PFSK-1 (cell line): ENCODE data around the gene NFE2L2.

Experiments used
- FOXP2 ChIP-seq: optimal IDR thresholded peaks from 2 replicates; pipeline ENCODE3; 2011; ENCODE audit warnings: borderline replicate concordance, control low read depth, inconsistent platforms; ENCODE audit not compliant: insufficient read depth; ENCODE audit errors: extremely low read length, extremely low read depth
- POLR2AphosphoS5 ChIP-seq: IDR thresholded peaks from 2 replicates; pipeline ENCODE4 v1.6.1; 2012; ENCODE audit warnings: low read depth, mild to moderate bottlenecking, control low read depth, low read length, moderate library complexity
- SIN3A ChIP-seq: IDR thresholded peaks from 2 replicates; pipeline ENCODE4 v1.6.1; 2012; ENCODE audit warnings: mild to moderate bottlenecking, low read length, moderate library complexity, borderline replicate concordance; ENCODE audit not compliant: insufficient read depth
- TAF1 ChIP-seq: IDR thresholded peaks from 2 replicates; pipeline ENCODE4 v1.6.1; 2012; ENCODE audit warnings: low read length, control low read depth, borderline replicate concordance; ENCODE audit not compliant: insufficient read depth
- TF ChIP-seq, protein P1 (sequence below), 2 experiments: IDR thresholded peaks; 2 replicates each; pipeline versions ENCODE4 v1.6.1 to v1.8.0; 2011 to 2012; ENCODE audit warnings: low read depth in 2 of 2, low read length in 2 of 2, control low read depth in 1 of 2, inconsistent platforms in 1 of 2, mild to moderate bottlenecking in 1 of 2, moderate library complexity in 1 of 2; ENCODE audit not compliant: insufficient read depth in 1 of 2

NFE2L2 gene

DNA sequence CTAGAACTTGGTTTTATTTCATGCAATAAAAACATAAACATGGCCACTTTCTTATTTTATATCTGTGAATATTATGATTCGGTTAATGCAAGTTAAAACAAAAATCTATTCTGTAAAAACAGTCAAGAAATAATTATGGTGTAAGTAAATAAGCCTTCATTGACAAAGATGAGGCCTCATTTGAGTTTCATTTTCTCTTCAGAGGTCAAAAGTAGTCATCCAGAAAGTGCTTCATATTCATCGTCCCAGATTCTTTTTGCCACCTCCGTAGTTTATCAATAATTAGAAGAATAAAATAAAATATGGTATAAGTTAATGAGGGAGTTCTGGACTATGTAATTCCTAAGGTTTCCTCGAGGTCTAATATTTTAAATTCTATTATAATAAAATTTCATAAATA, 71.3 kb downstream of the NFE2L2 start:
- TF ChIP-seq, protein P1, sequence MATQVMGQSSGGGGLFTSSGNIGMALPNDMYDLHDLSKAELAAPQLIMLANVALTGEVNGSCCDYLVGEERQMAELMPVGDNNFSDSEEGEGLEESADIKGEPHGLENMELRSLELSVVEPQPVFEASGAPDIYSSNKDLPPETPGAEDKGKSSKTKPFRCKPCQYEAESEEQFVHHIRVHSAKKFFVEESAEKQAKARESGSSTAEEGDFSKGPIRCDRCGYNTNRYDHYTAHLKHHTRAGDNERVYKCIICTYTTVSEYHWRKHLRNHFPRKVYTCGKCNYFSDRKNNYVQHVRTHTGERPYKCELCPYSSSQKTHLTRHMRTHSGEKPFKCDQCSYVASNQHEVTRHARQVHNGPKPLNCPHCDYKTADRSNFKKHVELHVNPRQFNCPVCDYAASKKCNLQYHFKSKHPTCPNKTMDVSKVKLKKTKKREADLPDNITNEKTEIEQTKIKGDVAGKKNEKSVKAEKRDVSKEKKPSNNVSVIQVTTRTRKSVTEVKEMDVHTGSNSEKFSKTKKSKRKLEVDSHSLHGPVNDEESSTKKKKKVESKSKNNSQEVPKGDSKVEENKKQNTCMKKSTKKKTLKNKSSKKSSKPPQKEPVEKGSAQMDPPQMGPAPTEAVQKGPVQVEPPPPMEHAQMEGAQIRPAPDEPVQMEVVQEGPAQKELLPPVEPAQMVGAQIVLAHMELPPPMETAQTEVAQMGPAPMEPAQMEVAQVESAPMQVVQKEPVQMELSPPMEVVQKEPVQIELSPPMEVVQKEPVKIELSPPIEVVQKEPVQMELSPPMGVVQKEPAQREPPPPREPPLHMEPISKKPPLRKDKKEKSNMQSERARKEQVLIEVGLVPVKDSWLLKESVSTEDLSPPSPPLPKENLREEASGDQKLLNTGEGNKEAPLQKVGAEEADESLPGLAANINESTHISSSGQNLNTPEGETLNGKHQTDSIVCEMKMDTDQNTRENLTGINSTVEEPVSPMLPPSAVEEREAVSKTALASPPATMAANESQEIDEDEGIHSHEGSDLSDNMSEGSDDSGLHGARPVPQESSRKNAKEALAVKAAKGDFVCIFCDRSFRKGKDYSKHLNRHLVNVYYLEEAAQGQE (IDR thresholded peaks at IDR 0.05; ENCODE audit: insufficient read depth in 1 of 2, low read depth in 2 of 2, low read length in 2 of 2): no peak

DNA sequence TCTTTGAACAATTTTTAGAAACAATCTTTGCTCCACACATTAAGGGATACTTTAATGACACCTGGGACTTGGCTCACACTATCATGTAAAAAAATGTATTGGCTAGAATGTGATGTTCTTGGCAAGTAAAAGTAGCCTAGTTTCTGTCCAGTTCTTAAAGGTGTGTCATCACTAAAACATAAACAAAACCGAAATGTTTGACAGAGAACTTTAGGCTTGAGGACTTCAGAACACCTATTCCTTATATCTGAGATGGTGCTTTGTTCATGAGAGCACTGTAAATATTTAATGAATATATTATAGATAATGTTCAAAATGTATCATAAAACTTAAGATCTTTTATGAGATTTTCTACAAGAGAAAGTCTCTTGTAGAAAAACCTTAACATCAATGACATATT, 71.7 kb downstream of the NFE2L2 start:
- TF ChIP-seq TAF1 (no peak), POLR2AphosphoS5 (no peak), SIN3A (no peak), FOXP2 (no peak)
- TF ChIP-seq, protein P1 (IDR thresholded peaks at IDR 0.05; ENCODE audit: insufficient read depth in 1 of 2, low read depth in 2 of 2, low read length in 2 of 2): no peak

DNA sequence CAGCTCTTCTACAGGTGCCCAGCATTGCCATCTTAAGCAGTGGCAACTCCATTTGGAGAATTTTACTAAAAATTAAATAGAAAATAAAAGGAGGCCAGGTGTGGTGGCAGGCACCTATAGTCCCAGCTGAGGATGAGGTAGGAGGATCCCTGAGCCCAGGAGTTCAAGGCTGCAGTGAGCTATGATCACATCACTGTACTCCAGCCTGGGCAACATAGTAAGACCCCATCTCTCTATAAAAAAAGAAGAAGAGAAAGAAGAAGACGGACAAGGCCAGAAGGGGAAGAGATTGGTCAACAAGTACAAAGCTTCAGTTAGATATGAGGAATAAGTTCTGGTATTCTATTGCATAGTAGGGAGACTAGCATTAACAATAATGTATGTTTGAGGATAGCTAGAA, 73.6 kb downstream of the NFE2L2 start:
- TF ChIP-seq SIN3A (no peak), TAF1 (no peak), FOXP2 (no peak), POLR2AphosphoS5 (no peak)
- TF ChIP-seq, protein P1 (IDR thresholded peaks at IDR 0.05; ENCODE audit: insufficient read depth in 1 of 2, low read depth in 2 of 2, low read length in 2 of 2): no peak

DNA sequence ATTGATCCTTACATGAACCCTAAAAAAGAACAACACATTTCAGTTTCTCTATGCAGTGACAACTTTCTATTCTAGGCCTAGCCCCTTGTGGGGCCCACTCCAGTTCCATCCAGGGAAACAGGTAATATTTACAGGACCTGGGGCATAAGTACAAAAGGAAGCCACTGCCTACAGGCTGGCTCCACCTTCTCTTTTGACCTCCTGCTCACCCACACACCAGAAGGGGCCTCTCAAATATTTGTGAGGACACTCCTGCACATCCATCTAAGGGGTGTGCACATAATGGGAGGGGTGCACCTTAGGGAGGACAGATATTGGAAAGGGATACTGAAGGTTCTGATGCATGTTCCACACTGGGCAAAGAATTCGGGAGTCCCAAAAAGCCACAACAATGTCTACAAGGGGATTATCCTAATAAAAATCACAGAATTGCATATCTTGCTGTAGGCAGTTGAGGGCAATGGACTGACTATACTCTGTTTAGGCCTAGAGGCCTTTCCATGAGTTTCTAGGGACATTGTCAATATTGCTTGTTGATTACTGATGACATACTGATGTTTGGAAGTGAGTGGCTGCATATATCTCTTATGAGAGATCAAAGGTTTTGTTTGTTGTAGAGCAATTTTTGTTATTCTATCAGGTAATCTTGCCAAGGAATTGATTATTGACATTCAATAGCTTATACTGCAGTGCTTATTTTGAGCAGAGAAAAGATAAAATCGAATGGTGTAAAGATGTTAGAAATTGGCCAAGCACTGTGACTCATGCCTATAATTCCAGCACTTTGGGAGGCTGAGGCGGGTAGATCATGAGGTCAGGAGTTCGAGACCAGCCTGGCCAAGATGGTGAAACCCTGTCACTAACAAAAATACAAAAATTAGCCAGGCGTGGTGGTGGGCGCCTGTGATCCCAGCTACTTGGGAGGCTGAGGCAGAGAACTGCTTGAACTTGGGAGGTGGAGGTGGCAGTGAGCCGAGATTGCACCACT, 75.8 kb downstream of the NFE2L2 start:
- TF ChIP-seq POLR2AphosphoS5 (no peak), SIN3A (no peak), FOXP2 (no peak), TAF1 (no peak)
- TF ChIP-seq, protein P1 (IDR thresholded peaks at IDR 0.05; ENCODE audit: insufficient read depth in 1 of 2, low read depth in 2 of 2, low read length in 2 of 2): no peak
